Stimulated activated CD8-positive, alpha-beta memory T cell treated with anti-CD3 and anti-CD28 coated beads, Interleukin-15, amount 100 ng/mL, for 48 hours (primary cell): ENCODE measurements around the gene TOMM7.
A peak's percentile ranks its signal among the peaks of the same experiment; 100 is the strongest.

ENCODE experiments used
- DNase-seq, 2 donors: peaks; one replicate each; pipeline ENCODE4 v3.0.0-alpha.2; 2020; ENCODE audit warnings: low read depth in 2 of 2

The TOMM7 gene

DNA sequence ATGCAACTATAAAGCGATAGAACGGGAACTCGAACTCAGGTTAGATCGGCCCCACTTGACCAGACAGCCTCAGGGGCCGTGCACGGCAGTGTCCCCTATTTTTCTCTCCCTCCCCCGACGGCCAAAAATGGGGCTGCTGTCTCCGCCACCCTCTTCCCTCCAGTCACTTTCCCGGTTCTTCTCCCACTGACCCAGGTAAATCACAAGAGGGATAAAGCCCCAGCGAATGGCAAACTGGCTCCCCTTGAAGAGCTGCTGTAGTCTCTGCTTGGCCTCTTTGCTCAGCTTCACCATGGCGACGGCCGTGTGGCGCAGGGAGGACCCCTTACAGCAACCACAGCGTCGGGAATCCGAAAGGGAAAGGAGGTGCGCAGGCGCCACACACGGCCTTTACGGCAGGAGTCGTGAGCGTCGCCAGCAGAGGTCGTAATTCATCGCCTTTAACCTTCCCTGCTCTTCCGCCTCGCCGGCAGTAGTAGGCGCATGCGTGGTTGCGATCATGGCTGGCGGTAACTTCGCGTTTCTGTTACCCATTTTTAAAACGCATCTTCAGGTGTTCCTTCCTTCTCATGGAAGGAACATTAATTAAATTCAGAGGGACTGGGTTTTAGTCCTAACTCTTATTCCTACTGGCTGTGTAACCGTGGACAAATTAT lies at the start of gene TOMM7:
Gene TOMM7 (minus strand): TSS at position 364 of the 656 bp plus-strand sequence. CDS start 70 bp downstream, at position 294.
- DNase-seq = peak; percentile 76 to 84

DNA sequence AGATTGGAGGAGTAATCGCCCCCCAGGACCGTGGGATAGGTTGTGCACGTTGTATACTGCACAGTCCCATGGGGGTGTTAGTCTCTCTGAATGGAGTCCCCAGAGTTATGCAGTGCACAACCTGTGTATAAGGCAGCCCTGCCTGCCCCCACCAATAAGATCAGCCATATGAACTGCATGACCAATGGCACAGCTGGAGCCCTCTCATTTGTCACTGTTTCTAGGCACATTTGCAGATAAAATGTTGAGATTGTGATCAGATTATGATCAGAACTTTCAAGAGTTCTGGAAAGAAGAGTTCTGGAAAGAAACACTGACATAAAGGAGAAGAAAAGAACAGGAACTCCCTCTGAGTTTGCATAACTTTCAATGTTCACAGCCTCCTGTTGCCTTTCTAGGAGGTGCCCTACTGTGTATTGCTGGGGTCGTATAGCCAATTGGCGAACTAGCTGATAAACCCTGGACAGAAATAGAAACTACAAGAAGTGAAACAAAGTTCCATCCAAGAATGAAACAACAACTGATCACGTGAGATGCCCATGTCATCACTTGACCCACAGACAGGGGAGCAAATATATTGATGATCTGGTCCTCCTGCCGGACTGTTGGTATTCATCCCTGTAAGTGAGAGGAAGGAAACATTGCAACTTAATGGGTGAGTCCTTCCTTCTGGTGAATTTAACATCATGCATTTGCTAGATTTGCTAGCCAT lies 49.6 kb upstream of the TOMM7 start:
- DNase-seq = no peak

DNA sequence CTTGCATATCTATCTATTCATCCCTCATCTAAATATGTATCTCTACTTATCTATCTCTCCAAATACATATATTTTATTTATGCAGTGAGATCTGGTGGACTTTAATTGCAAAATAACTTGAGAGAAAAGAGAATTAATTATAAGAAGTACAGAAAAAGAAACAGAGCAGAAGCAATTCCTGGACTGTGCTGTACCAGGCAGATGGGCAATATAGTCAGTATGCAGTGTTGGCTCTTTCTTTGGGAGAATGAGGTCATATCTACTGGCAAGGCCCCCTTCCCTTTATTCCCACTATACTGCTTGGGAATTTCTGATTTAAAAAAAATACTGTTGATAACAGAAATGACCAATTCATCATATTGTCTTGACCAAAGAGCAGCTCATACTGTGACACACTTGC lies 49.0 kb upstream of the TOMM7 start:
- no peak for DNase-seq

DNA sequence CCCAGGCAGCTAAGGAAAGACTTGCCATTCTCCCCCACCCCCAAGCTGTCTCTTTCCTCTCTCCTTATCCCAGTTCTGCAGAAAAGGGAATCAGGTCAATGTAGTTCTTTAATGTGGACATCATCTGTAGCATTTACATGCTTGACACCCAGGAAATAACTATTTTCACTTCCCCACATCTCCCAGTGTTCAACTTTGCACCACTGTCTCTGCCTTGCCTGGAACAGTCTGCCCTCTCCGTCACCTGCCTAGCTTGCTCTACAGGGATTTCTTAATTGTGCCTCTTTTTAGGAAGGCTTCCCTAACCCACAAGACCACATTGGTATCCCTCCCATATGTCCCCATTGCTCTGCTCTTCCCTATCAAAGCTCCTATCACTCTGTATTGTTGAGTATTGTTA lies 45.9 kb upstream of the TOMM7 start:
- no peak for DNase-seq

DNA sequence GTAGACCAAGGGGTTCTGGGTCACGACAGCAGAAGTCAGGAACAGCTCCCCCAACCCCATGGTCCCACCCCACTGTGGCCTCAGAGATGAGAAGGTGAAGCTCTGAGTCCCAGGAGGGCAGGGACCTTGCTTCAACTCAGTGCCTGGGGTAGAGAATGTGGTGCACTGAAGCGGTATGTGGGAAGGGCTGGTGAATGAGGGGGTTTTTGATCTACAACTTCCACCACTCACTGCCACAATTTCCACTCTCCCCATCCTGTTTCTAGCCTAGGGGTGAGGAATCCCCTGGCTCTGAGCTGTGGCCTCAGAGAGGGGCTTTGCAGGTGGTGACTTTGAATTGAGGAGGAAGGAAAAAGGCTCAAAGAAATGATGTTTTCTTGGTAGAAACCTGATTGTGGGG lies 44.9 kb upstream of the TOMM7 start:
- no peak for DNase-seq

DNA sequence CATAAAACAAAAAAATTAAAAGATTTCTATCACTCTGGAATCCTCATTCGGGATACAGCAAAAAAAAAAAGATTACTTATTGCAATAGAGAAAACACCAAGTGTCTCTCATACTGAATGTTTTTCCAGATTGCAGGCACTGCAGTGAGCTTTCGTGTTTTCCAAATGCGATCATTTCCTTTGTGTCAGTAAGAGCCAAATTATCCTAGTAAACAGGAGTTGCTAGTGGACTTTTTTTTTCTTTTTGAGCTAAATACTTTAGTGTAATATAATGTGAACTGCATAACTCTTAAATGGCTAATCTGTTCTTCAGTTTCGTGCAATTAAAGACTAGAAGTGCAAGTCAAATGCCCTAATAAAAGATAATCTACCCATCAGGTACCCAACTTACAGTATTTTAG lies 44.4 kb upstream of the TOMM7 start:
- no peak for DNase-seq

DNA sequence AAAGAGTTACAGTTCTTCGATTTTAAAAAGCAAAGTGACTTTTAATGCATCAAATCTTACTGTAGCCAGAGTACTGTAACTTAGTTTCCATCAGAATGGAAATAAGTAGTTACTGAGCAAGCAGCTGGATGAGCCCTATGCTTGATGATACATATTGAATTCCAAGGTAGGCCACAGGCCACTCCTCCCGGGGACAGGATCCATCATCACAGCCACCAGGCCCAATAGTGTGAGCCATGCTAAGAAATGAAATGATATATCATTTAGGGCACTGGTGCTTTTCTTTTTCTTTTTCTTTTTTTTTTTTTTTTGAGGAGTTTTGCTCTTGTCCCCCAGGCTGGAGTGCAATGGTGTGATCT lies 42.9 kb upstream of the TOMM7 start:
- DNase-seq = no peak

DNA sequence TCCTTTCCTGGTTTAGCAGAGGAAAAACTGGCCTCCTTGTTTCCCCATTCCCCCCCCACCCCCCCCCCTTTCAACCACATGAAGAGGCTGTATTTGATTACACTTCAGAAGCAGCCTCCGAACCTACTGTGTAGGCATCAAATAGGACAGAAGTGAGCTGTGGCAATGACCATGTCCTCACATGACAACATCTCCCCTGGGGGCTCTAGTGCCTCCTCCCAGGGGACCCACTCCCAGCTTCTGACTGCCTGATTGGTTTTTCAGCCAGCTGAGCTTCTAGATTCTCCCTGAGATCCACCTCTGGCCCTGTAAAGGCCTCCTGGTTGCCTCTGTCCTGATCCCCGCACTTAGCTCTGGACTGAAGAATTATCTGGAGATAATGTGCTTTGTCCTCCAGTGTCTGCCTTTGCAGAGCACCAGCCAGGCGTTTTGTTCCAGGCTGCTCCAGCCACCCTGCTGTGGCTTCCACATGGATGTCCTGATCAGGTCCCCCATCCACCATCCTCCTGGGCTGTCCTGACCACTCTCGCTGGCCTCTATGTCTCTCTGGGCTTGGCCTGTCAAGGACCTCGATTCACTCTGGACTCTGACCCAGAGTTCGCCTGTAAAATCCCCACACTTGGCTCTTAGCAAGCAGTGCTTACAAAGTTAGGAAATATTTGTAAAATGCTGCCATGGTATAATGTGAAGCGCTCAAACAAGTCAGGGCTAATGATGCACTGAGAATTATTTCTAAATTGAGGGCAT lies 42.4 kb upstream of the TOMM7 start:
- DNase-seq = no peak

DNA sequence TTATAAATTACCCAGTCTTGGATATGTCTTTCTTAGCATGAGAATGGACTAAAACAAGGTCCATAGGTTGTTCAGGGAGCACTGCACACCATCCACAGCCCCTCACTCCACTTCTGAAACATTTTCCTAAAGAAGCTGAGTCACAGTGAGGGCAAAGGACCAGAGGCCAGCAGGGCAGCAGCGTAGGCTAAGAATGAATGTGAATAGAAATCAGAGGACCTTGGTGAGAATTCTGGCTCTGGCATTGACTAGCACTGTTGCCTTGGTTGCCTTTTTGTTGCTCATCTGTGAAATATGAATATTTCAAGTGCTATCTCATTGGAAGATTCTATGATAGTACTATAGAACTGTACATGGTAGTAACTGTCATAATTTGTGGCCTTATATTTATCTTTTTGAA lies 41.7 kb upstream of the TOMM7 start:
- DNase-seq = no peak

DNA sequence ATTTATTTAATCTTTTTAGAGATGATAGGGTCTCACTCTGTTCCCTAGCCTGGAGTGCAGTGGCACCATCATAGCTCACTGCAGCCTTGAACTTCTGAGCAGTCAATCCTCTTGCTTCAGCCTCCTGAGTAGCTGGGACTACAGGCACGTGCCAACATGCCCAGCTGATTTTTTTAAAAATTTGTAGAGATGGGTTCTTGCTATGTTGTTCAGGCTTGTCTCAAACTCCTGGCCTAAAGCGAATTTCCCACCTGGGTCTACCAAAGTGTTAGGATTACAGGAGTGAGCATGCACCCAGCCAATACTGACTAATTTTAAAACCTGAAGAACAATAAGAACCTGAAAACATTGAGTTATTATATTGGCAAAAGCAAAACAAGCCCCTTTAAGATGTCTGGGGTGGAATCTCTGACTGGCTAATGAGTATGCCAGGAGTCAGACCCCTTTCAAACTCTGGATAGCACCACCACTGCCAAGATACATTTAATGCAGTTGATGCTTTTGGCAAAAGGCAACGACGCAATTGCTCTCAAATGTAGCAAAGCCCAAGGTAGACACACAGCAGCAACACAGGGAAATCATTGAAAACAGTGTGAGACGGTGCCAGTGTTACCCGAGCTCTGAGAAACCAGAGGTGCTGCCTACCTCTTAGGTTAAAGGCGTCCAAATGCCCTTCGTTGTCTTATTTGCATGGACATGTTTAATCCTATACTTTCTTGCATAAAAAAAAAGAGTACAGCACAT lies 40.7 kb upstream of the TOMM7 start:
- DNase-seq = no peak

DNA sequence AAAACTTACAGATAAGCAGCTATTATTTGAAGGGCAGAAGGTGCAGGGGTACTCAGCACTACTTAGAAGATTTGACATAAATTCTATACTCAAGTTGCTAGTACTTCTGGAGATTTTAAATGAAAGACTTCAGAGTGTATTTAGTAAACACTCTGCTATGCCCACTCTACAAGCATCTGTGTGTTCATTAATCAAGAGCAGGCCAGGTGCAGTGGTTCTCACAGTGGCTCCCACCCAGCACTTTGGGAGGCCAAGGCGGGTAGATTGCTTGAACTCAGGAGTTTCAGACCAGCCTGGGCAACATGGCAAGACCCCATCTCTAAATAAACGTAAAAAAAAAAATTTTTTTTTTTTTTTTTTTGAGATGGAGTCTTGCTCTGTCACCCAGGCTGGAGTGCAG lies 38.9 kb upstream of the TOMM7 start:
- DNase-seq = no peak

DNA sequence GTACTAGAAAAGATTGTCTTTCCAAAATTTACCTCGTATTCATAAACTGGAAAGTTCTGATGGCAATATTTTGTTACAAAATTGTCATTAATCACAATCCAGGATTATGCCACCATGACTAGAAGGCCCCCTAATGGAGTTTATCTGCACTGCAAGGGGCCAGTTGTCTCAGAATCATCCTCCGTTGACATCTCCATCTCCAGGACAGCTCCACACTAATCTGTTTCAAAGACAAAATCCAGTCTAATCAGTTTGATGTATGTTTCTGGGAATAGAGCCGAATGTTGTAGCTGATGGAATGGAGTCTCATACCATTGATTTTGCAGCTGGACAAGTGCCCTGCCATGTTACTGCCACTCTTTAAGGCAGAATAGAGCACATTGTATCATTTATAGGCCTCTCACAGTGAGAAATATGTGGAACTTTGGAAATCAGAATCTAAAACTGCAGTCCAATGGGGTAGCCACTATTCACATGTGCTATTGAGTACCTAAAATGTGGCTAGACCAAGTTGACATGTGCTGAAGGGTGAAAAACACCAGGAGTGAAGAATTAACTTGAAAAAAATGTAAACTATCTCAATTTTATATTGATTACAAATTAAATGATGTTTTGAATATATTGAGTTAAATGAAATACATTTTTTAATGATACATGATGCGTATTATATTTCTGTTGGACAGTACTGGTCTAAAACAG lies 38.3 kb upstream of the TOMM7 start:
- DNase-seq = no peak

DNA sequence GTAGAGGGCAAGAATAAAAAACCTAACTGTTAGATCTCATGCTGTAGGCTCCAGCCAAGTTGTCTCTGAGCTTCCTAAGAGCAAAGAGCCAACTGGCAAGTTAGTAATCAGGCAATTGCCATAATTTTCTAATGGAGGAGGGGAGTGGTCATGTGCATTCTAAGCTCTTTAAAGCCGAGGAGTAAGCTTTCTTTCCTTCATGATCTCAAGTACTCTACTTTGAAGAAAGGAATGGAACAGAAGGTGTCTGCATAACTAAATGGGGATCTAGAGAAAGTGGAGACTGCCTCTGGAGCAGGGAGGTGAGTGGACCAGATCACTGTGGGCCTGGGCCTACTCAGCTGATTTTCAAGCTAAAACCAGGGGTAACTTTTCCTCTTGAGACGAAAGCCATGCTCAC lies 37.7 kb upstream of the TOMM7 start:
- DNase-seq = no peak

DNA sequence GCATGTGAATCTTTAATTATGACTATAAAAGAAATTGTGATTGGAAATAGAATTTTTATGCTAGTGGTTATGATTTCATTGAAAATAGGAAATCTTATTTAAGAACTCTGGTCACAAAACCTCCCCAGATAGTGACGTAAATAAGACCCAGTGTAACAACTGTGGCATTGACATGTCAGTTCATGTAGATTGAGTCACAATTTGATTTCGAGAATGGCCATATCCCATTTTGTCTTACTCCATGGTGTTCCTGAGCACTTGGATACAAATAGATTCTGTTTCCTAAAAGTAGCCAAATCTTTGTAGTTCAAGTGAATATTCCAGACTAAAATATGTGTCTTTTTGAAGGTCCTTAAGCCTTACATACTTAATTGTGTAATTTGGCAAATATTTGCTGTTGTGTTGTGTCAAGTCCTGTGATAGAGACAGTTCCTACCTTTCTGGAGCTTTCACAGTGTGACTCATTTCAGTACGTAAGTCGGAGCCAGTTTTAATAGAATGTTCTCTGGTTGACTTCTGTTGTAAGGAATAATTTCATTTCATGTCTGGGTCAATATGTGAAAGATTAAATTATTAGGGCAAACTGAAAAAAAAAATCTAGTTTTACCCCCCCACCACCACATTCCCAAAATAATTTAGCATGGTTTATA lies 37.1 kb upstream of the TOMM7 start:
- DNase-seq = no peak

DNA sequence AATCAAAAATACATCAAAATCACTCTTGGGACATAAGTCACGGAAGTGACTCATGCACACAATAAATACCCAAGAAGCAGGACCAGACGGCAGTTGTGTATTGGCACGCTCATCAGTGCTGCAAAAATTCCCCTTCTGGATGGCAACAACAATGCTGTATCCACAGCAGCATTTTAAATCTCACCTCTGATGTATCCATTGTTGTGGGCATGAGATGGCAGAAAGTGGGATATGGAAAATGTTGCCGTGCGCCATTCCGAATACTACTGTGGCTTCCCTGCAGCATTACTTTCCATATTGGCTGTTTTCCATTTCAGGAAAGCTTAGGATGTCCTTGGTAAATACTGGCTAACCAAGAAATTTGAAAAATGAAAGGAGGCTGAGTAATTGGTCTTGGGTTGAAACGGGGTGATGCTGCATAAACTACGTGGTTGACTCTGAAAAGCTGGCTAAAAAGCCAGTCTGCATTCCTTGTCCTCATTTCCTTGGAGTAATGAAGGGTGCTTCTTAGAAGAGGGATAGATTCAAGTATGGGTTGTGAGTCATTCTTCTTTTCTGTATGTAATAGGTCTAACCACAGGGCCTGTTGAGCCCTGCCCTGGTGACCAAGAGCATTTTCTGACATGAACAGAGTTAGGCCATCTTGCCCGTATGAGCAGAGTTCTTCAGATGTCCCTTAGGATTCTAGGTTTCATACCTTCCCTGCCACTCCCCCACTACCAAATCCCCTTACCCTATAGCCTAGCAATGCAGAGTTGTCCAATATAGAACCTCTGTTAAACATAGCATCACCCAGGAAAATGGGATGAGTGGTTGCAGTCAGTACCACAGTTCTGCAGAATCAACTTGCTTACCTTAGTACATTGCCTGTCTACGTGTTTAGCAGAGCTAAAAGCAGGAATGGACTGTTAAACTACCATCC lies 36.3 kb upstream of the TOMM7 start:
- no peak for DNase-seq

DNA sequence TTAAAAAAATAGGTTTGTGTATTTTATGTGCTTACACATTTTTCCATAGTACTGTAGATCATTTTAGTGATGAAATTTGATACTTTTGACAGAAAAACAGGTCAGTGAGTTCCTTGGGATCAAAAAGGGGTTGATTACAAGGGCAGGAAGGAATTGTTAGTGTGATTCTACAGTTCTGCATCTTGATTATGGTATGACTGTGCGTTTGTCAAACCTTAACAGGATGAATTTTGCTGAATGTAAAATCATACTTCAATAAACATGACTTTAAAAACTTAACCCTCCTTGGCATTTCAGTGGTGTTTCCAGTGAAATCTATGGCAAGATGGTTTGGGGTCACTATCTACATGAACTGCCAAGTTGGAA lies 35.6 kb upstream of the TOMM7 start:
- DNase-seq = no peak

DNA sequence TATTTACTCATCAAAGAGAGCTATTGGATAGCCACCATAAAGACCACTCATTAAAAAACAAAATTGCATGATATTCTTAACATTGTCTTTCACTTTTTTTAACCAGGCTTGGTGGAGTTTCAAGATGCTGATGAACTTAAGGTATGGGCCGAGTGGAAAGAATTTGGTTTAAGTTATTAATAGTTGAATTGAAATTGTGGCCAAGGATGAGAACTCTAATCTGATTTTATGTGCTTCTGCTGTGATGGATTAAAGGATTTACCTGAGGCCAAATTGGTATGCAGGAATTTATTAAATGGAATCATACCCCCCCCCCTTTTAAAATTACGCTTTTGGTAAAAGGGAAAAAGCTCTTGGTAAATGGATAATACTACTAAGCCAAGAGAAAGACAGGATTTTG lies 33.8 kb upstream of the TOMM7 start:
- no peak for DNase-seq

DNA sequence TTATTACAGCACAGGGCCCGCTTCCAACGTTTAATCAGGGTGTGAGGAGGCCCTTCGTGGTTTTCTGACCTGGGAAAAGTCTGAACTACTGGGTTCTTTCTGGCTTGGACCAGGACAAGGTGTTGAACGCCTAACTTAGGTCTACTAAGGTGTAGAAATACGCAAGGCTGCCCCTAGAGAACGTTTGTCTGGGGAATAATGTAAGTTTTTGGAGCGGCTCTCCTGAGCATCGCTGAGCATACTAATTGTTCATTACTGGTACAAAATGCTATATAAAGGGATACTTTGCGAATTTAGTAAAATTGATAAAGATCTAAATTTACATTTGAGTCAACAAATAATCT lies 32.4 kb upstream of the TOMM7 start:
- DNase-seq = no peak

DNA sequence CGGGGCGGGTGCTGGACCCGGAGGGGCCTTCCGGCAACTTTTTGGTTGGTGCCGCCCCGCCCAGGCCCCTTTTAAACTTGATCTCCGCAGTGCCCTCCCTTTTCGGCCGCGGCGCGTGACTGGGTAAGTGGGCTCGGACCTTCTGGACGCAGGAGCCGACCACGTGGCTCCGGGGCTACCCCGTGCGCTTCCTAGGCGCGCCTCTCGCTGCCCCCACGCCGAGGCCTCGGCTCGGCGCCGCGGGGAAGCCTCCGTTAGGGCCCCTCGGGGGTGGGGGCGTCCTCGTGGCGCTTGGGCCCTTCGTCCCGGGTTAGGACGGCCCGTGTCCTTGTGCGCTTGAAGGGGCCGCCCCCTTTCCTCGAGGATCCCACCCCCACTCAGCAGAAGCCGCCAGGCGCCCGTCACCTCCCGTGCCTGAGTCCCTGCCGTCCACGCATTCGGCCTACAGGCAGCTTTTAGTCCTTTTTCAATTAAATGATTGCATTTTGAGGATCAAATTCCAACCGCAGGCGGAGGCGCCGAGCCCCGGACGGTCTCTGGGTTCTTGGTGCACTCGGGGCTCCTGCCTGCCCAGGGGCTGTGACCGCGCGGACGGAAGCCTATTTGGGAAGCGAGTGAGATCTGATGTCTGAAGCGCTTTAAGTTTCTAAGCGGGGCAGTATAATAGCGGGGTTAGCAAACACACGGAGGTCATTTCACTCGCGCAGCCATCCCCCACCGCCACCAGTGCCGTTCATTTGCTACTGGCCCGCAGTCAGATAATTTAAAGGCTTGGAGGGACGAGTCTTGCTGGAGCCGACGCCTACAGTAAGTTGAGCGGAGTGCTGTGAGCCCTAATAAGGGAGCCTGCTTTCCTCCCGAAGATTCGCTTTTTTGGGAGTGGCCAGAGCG lies 31.8 kb upstream of the TOMM7 start:
- peak; percentile 74 to 79 for DNase-seq
